Measurements from ENCODE around the gene KRT31.
"Not testable (repeated sequence)": the region's sequence is repeated elsewhere in the genome, so short reads cannot be mapped to it uniquely, and the experiment has no call there.

The KRT31 gene

DNA sequence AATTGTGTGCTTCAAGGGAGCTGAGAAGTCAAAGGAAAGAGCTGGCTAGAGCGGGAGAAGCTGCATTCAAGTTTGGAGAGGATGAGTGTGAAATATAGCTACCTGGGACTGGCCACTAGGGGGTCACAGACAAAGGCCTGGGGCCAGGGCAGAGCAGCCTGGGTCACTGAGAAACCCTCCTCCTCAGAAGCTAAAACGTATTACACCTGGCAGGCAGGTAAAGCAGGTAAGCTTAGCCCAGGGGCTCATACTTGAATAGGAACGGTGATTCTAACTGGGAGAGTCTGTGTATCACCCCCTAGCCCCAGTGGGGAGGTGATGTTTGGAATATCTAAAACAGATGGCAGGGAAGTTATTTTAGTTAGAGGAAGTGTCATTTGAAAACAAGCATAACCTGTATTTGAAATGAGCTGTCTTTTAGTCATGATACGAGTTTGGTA, 20.2 kb upstream of the KRT31 start:
- DNase-seq (ENCODE audit: low read depth): no peak

DNA sequence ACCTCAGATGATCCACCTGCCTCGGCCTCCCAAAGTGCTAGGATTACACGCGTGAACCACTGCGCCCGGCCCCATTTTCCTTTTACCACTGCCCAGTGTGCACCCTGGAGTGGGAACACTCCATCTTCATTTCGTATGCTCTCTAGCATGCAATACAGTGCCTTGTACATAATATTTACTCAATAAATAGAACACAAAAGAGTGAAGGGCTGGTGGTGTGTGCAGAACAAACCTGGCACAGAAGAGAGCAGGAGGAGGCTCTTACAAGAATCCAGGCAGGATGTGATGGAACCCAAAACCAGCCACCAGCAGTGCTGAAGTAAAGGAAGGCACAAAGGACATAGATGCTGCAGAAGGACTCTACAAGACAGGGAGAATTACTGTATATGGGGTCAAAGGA, 19.7 kb upstream of the KRT31 start:
- DNase-seq (ENCODE audit: low read depth): no peak

DNA sequence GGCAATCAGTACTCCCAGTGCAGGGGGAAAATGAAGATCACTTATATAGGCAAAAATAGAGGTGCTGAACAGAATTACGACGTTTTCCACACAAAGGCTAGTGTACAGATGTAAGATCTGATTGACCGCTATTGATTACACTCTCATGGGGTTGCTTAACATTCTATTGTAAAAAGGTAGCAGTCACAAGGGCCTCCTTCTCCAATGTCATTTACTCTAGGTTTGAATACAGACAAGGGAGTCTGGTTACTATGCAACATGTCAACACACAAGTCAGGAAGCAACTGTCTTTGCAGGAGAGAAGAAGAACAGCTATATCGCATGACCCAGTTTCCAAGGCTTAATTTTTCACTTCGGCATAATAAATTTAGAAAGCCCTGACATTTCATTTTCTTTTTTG, 19.1 kb upstream of the KRT31 start:
- no peak for DNase-seq (ENCODE audit: low read depth)

DNA sequence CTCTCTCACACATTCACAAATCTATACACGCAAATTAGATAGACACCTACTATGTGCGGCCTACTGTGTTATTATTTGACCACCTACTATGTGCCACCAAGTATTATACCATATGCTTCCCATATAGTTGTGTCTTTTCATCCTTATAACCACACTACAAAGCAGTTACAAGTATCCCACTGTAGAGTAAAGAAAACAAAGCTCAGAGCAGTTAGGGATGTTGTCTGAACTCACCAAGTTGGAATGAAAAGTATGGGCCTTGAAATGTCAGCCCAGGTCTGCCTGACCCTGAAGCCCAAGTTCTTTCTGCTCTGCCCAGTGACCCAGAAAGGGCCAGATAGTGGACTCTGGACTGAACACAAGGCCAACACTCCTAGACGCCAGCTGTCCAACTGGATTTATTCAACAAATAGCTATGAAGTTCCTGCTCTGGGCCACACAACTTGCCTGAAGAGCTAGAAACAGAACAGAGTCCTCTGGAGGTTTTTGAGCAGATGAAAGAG, 18.5 kb upstream of the KRT31 start:
- DNase-seq (ENCODE audit: low read depth): no peak

DNA sequence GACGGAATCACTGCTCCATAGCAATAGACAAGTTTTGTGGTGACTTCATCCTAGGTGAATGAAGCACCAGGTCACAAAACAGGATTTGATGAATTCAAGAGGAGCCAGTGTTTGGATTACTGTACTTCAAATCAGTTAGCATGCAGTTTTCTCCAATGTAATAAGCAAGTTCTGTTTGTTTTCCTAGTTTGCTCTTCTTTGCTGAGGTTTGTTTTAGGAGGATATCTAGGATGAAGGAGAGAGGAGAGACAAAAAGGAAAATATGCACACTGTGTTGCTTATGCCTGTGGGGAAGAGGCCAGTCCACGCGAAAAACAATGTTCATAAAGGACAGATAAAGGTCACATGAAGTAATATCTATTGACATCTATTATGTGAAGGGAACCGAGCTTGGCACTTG, 18.0 kb upstream of the KRT31 start:
- DNase-seq (ENCODE audit: low read depth): no peak

DNA sequence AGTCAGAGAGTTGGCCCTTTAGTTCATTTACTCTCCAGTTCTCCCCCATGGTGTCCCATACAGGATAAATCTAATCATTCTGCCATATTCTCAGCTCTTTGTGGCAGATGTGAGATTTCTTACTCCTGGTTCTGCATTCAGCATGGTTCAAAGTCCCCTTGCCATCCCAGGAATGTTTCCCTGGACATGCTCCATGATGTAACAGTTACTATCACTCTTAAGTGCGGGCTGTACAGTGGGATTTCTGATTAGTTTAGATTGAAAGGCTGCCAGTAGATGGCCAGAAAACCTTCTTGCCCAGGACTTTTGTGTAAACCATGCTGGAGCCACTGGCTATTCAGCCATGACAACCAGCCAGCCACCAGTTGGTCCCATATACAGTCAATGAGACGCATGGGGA, 16.6 kb upstream of the KRT31 start:
- DNase-seq (ENCODE audit: low read depth): no peak

DNA sequence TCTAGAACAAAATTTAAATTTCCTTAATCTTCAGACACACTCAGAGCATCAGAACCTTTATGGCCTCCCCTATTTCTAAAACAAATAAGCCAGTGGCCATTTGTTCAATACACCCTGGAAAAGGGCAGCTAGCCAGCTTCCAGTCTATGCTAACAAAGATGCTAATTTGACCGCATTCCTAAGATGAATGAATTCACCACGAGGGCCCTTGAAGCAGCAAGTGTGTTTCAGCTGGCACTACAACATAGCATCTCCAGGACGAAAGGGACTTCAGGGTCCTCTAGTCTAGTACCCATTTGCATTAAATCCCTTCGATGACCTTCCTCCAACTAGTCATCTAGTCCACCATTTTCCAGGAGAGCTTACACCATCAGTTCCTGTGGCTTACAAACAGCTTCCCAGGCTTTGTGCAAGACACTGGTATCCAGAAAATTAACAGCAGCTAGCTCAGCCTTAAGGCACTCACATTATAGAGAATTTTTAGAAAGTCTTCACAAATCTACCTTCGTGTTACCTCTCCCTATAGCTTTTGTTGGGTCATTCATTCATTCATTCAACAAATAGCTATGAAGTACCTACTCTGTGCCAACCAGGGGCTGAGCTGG, 16.0 kb upstream of the KRT31 start:
- no peak for DNase-seq (ENCODE audit: low read depth)

DNA sequence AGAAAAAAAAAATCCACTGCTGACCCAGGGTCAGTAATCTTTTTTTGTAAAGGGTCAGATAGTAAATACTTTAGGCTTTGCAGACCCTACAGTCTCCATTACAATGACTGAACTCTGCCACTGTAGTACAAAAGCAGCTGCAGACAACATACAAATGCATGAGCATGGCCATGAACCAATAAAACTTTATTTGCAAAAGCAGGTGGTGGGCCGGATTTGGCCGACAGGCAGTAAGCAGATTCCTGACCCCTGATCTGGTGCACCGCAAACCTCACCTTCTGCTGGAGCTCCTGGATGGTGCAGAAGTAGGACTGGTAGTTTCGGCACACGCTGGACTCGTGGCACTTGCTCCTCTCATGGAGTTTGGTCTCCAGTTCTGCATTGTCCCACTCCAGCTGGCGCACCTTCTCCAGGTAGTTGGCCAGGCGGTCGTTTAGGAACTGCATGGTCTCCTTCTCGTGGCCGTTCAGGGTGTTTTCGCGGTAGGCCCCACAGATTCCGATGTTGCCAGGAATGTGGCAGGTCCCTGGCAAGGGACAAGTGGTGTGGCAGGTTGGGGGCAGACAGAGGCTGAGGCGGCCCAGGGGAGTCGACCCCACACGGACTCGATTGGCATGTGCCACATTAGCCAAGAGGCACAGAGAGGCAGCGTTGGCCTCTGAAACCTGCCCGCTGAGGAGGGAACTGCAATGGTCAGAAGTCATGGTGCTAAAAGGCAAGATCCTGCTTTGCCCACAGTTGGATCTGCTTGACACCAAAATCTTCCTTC, 13.8 kb upstream of the KRT31 start:
- DNase-seq (ENCODE audit: low read depth): no peak

DNA sequence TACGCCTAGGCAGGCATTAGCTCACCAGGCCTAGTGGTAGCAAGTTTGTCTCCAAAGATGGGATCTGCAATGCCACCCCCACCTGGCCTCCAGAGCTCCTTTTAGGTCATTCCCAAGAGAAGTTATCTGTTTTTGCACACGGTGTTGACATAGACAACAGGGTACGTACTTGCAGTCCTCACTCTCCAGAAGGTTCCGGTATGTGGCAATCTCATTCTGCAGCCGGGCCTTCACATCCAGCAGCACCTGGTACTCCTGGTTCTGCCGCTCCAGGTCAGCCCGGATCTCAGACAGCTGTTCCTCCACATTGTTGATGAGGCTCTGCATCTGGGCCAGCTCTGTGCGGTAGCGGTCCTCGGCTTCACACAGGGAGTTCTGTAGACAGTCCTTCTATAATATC, 9.8 kb upstream of the KRT31 start:
- DNase-seq (ENCODE audit: low read depth): no peak

DNA sequence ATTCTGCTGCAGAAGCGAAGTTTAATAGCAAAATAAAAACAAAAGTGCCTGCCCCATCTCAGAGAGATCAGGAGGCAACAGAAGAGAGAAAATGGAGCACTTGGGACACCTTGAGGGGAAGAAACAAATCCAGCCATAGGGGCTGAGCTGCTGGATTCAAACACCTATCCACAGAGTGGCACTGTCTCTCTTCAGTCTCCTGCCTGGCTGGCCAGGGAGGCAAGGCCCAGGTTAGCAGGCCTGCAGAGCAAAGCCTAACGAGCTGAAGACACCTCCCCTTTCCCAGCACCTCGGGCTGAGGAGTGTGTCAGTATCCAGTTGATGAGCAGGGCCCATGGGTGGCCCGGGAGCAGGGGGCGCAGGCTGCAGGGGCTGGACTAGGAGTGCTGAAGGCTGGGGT, 8.8 kb upstream of the KRT31 start:
- DNase-seq (ENCODE audit: low read depth): no peak

DNA sequence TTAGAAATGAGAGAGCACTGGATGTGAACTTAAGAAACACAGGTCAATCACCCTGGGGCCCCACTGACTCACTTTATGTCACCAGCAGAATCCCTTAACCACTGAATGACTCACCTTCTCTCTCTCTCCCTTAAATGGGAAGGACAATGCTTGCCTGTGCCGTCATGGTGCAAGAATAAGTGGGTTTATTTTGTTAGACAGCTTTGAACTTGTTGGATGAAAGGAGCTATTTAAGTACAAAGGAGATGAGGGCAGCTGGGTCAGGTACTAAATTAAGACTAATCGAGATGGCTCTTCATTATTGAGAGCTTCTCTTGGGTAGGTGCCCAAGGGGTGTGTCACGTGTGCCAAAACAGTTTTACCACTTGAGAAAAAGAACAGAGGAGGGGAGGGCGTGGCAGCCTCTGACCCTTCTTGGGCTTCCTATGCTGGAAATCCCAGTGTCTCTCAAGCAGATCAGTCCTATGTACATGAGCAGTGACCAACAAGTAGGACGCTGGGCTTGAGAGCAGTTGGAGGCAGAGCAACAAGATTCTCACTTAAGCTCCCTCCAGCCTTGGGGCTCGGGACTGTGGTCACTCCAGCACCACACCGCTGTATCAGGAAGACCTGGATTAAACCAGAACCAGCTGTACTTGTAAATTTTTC, 6.7 kb upstream of the KRT31 start:
- DNase-seq (ENCODE audit: low read depth): no peak

DNA sequence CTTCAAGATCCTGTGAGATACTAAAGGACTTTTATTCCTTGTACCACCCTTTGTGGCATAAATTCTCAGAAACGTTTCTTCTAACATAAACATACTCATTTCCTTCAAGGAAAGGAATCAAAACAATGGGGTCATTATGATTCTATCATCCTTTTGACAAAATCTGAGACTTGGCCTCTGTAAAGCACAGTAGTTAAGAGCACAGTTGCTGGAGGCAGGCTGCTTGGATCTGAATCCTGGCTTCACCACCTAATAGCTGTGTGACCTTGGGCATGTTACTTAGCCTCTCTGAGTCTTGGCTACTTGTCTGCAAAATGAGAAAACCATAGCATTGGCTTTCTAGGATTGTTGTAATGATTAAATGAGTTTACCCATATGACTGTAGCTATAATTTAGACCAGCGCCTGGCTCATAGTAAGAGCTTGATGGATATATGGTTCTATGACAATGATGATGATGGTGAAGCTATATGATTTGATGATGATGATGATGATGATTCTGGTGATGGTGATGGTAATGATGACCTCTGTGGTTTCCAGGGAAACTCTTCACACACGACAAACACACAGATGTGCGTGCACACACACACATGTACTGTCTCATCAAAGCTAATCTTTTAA, 6.1 kb upstream of the KRT31 start:
- DNase-seq (ENCODE audit: low read depth): no peak

DNA sequence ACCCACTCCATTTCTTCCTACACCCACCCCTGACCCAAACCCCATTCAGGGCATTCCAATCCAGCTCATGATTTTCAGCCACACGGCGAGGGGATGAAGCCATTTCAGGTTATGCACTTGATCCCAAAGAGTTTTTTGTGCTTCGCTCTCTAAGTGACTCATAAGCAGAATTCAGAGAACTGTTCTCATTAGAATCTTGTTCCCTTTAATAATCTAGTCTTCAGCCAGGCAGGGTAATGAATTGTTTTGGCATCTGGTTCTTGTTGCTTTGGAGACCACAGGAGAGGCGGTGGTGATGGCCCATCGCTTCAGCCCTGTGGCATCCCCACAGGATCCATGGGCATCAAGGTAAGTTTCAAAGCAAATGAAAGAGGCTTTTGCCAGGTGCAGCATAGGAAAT, 4.8 kb upstream of the KRT31 start:
- no peak for DNase-seq (ENCODE audit: low read depth)

DNA sequence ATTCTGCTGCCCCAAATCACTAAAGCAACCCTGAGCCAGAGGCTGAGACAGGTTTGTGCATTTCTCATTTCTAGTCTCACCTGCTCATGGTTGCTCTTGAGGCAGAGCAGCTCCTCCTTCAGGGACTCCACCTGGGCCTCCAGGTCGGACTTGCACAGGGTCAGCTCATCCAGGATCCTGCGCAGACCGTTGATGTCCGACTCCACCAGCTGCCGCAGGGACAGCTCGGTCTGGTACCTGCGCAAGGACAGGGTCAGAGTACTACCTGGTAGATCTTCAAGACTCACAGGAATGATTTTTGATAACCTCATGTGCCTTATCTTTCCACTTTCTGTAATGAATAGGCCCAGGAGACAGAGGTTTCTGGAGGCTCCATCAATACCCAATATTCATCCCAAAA, 1.1 kb downstream of the KRT31 start:
- DNase-seq (ENCODE audit: low read depth): no peak

DNA sequence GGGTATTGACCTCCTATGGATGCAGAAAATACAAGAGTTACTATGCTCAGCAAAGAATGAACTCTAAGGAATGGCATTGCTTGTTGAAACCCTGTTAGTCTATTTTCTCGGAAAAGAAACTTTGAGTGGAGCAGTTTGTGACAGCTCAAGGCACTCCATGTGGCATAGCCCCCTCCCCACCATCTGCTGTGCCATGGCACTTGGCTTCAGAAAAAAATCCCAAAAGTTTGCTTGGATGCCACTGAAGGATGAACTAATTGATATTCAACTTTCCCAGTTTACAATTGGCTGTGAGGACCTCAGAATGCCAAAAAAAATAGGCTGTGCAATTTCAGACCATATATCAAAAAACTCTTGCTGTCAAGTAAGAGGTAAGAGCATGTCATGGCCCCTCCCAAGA, 1.8 kb downstream of the KRT31 start:
- no peak for DNase-seq (ENCODE audit: low read depth)

DNA sequence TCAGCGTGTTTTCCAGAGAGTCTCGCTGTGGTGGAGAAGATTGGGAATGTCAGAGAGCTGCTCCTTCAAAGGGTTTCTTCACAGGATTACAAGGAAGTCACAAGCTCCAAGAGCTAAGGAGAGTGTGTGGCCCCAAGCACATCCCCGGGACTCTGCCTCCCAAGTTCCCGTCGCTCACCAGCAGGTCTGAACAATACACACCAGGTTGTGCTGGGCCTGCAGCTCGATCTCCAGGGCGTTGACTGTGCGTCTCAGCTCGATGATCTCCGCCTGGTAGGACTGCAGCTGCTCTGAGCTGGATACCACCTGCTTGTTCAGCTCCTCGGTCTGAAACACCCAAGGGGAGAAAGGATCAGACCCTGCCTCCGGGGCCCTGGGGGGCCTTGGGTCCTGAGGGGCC, 2.4 kb downstream of the KRT31 start:
- DNase-seq (ENCODE audit: low read depth): not testable (repeated sequence)

DNA sequence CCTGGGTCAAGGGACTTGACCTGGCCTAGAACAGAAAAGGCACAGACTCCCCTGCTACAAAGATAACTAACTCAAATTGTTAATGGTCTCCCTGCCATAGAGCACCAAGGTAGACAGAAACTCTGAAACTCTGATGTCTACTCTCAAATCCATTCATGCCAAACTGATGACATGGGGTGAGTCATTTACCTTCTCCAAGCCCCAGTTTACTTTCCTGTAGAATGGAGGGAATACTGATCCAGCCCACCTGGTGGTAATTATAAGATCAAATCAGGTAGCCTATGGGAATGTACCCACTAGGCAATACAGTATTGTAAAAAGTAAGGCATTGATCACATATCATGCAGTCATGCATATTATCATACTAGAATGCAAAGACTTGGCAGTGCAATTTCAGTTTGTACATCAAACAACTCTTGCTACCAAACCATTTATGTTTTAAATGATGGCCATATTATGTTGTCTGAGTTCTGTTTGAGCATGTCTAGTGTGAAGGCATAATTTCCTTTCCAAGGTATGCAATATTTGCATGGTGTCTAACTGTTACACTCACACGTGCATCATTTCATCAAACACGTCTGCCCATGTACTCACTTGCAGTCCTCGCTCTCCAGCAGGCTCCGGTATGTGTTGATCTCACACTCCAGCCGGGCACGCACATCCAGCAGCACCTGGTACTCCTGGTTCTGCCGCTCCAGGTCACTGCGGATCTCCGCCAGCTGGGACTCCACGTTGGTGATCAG, 3.0 kb downstream of the KRT31 start:
- no peak for DNase-seq (ENCODE audit: low read depth)

DNA sequence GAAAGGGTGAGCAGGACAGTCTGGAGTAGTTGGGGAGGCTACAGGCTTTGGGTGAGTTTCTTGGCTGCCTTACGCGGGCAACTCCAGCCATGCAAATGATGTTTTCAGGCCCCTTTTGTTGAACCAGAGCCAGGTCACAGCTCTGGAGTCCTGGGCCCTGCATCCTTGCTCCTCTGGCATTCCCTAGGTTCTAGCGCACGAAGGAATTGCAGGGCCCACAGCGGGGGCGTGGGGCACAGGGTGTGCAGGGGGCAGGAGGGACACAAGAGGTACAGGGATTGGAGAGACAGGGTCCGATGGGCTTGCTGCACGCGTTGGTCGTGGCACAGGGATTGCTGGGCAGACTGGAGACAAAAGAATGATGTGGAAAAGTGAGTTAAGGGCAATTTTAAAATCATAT, 3.6 kb downstream of the KRT31 start:
- DNase-seq (ENCODE audit: low read depth): no peak

DNA sequence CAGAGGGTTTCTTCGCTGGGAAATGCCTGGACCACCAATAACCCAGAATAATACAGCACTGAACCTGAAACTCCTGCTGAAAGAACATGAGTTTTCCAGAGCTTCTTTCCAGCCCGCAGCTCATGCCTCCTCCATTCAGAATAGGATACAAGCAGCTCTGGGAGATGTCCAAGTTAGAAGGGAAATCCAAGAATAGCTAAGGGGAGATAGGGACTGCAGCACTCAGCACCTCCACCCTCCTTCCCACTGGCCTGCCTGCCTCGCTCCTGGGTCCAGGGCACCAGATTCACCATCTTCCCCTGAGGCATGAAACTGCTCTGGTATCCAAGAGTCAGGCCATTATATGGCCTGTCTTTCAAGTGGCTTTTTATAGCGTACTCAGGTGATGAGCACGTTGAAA, 4.1 kb downstream of the KRT31 start:
- no peak for DNase-seq (ENCODE audit: low read depth)

DNA sequence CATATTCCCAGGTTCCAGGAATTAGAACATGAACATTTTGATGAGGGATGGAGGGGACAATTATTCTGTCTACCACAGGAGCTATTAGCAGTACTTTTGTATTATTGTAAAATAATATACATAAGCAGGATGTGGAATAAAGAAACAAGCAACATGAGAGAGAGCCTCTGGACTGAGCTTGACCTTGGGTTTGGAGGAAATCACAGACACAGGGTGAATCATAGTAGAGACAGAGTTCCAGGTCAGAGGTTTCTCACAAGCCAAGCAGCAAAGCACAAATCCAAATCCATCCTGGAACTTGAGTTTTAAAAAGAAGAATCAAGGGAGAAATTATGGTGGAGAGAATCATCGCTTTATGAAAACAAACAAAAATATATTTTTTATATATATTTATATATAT, 5.1 kb downstream of the KRT31 start:
- DNase-seq (ENCODE audit: low read depth): no peak

DNA sequence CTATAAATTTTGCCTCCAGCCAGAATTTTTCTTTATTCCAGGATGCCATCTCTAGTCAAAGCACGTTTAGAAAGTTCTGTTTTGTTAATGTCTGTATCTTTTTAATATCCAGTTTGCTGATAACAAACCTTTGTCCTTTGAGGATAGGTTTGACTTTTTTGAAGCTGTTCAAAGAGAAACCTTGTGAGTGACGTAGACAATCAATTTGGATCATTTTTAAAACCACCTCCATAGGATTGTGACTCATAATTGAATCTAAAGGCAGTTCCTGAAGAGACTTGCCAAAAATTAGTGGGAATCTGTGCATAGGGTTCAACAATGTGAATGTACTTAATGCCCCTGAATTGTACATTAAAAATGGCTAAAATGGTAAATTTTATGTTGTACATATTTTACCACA, 5.9 kb downstream of the KRT31 start:
- no peak for DNase-seq (ENCODE audit: low read depth)

DNA sequence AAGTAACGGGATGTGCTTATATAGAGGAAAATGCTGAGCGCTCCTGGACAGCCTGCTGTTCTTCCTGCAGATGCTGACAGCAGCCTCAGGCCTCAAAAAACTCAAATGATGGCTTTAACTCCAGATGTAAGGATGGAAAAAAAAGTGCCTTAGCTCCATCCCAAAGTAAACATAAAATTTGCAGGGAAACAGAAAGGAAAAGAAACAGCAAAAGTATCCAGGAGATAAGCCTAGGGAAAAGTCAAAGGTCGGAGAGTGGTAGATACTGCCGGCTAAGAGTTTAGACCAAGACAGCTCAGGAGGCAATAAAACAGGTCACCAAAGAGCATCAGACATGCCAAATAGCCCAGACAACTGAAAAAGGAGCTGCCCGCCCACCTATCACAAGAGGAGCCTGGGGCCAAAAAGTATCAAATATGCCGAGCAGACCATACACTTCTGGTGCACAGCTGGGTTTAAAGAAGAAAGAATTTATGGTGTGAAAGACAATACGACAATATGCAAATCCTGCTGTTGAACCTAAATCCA, 6.9 kb downstream of the KRT31 start:
- DNase-seq (ENCODE audit: low read depth): no peak

All from activated gamma-delta T cell treated with anti-CD3 and anti-CD28 coated beads, Interleukin-2, amount 50 U/mL, for 16 hours (primary cell).